K562 (cell line): ENCODE results near the gene CDCP1. TPM values are rescaled to one million over a fixed set of nuclear protein-coding genes. Genes with fewer than 3 reads are reported as not detected.

ENCODE experiments used
- FOXJ3 ChIP-seq: sonication (generic); formaldehyde crosslinking; IDR thresholded peaks from 2 replicates; pipeline ENCODE4 v1.4.0; 2020; ENCODE audit warnings: mild to moderate bottlenecking, missing genetic modification reagents
- MXI1 ChIP-seq: IDR thresholded peaks from 2 replicates; pipeline ENCODE4 v1.6.1; 2011; ENCODE audit warnings: low read depth, mild to moderate bottlenecking, improper control_type of control experiment, low read length
- TBL1XR1 ChIP-seq, 2 experiments: IDR thresholded peaks; 2 replicates each; pipeline ENCODE4 v1.6.1; 2012; ENCODE audit warnings: improper control_type of control experiment in 2 of 2, low read length in 2 of 2, mild to moderate bottlenecking in 1 of 2
- TEAD4 ChIP-seq, 2 experiments: sonication (generic) in 1 of 2; formaldehyde crosslinking in 1 of 2; IDR thresholded peaks; 2 replicates each; pipeline versions ENCODE4 v1.6.1 to v1.8.0; 2012 to 2022; ENCODE audit warnings: borderline replicate concordance in 1 of 2, inconsistent platforms in 1 of 2, low read length in 1 of 2, mild to moderate bottlenecking in 1 of 2, missing genetic modification reagents in 1 of 2
- polyA plus RNA-seq, 8 experiments: library from polyadenylated mRNA; depleted of rRNA in 4 of 8; stranded (reverse) in 5 of 8; unstranded in 3 of 8; fragments of >200 nt; fragmentation: Nextera tagmentation in 2 of 8; fragmentation: Illumina TruSeq in 1 of 8; extraction: Ambion mirVana in 2 of 8; extraction: Trizol in 1 of 8; gene quantifications; 2 replicates each; pipeline versions ENCODE4 v1.2.1 to v1.2.3, GENCODE V29; 2011 to 2014; ENCODE audit warnings: inconsistent platforms in 1 of 8, missing spikeins in 1 of 8
- total RNA-seq, 7 experiments: library from RNA; depleted of rRNA in 6 of 7; stranded (reverse); fragments of >200 nt in 6 of 7; fragmentation: Illumina TruSeq in 2 of 7; extraction: Trizol in 2 of 7; gene quantifications; 2 replicates each; pipeline versions ENCODE4 v1.2.1 to v1.2.3, GENCODE V29; 2011 to 2021; ENCODE audit warnings: low replicate concordance in 1 of 7
- TF ChIP-seq, protein P1 (sequence below): fragments of 450-650 bp; IDR thresholded peaks from 2 replicates; pipeline ENCODE4 v1.6.1; 2016; ENCODE audit warnings: mild to moderate bottlenecking, moderate library complexity

Gene CDCP1
- total and polyA plus RNA-seq, 9 of the 15 experiments (the other 6 are each of a cell fraction or from before 2014, with no cell fraction given): 3.9 to 16.4 (median 5.2) TPM

DNA sequence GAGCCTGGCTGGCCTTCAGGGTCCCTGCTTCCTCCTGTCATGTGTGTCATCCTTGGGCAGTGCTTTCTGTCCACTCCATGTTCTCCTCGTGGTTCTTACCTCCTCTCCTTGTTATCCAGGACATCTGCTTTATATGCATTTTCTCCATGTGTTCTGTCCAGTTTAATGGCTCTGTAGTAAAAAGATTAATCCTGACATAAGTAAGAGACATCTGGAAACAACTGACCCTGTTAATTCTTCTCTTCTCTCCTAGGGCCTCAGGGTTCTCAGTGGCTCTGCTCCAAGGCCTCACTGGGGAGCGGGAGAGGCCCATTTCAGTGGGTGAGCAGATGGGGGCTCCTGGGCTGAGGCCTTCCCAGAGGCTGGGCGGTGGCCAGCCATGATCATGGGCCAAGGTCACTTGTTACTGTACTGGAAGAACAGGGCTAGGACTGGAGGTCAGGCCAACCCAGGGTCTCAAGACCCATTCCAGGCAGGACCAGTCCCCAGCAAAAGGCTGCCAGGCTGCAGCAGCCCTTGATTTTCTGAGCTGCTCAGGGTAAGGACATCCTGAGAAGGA, 20.2 kb upstream of the CDCP1 start (continued):
- TF ChIP-seq, protein P1, sequence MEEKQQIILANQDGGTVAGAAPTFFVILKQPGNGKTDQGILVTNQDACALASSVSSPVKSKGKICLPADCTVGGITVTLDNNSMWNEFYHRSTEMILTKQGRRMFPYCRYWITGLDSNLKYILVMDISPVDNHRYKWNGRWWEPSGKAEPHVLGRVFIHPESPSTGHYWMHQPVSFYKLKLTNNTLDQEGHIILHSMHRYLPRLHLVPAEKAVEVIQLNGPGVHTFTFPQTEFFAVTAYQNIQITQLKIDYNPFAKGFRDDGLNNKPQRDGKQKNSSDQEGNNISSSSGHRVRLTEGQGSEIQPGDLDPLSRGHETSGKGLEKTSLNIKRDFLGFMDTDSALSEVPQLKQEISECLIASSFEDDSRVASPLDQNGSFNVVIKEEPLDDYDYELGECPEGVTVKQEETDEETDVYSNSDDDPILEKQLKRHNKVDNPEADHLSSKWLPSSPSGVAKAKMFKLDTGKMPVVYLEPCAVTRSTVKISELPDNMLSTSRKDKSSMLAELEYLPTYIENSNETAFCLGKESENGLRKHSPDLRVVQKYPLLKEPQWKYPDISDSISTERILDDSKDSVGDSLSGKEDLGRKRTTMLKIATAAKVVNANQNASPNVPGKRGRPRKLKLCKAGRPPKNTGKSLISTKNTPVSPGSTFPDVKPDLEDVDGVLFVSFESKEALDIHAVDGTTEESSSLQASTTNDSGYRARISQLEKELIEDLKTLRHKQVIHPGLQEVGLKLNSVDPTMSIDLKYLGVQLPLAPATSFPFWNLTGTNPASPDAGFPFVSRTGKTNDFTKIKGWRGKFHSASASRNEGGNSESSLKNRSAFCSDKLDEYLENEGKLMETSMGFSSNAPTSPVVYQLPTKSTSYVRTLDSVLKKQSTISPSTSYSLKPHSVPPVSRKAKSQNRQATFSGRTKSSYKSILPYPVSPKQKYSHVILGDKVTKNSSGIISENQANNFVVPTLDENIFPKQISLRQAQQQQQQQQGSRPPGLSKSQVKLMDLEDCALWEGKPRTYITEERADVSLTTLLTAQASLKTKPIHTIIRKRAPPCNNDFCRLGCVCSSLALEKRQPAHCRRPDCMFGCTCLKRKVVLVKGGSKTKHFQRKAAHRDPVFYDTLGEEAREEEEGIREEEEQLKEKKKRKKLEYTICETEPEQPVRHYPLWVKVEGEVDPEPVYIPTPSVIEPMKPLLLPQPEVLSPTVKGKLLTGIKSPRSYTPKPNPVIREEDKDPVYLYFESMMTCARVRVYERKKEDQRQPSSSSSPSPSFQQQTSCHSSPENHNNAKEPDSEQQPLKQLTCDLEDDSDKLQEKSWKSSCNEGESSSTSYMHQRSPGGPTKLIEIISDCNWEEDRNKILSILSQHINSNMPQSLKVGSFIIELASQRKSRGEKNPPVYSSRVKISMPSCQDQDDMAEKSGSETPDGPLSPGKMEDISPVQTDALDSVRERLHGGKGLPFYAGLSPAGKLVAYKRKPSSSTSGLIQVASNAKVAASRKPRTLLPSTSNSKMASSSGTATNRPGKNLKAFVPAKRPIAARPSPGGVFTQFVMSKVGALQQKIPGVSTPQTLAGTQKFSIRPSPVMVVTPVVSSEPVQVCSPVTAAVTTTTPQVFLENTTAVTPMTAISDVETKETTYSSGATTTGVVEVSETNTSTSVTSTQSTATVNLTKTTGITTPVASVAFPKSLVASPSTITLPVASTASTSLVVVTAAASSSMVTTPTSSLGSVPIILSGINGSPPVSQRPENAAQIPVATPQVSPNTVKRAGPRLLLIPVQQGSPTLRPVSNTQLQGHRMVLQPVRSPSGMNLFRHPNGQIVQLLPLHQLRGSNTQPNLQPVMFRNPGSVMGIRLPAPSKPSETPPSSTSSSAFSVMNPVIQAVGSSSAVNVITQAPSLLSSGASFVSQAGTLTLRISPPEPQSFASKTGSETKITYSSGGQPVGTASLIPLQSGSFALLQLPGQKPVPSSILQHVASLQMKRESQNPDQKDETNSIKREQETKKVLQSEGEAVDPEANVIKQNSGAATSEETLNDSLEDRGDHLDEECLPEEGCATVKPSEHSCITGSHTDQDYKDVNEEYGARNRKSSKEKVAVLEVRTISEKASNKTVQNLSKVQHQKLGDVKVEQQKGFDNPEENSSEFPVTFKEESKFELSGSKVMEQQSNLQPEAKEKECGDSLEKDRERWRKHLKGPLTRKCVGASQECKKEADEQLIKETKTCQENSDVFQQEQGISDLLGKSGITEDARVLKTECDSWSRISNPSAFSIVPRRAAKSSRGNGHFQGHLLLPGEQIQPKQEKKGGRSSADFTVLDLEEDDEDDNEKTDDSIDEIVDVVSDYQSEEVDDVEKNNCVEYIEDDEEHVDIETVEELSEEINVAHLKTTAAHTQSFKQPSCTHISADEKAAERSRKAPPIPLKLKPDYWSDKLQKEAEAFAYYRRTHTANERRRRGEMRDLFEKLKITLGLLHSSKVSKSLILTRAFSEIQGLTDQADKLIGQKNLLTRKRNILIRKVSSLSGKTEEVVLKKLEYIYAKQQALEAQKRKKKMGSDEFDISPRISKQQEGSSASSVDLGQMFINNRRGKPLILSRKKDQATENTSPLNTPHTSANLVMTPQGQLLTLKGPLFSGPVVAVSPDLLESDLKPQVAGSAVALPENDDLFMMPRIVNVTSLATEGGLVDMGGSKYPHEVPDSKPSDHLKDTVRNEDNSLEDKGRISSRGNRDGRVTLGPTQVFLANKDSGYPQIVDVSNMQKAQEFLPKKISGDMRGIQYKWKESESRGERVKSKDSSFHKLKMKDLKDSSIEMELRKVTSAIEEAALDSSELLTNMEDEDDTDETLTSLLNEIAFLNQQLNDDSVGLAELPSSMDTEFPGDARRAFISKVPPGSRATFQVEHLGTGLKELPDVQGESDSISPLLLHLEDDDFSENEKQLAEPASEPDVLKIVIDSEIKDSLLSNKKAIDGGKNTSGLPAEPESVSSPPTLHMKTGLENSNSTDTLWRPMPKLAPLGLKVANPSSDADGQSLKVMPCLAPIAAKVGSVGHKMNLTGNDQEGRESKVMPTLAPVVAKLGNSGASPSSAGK: peak; percentile 38; the same call in 1 of the 2 replicates
- TF ChIP-seq MXI1: no peak
- TF ChIP-seq TEAD4 (IDR thresholded peaks at IDR 0.05; ENCODE audit: low read length): no peak
- no peak for TF ChIP-seq TEAD4 (CRISPR knock-in tag; IDR thresholded peaks at IDR 0.05; ENCODE audit: borderline replicate concordance)
- TF ChIP-seq FOXJ3: no peak
- no peak for TF ChIP-seq TBL1XR1 (IDR thresholded peaks at IDR 0.05; ENCODE audit: low read length in 2 of 2)
- TF ChIP-seq, all 486 proteins: peak for 5
